Fibroblast of skin of right biceps (primary cell): ENCODE measurements around the gene NIPBL.
"Not testable (repeated sequence)": the region's sequence is repeated elsewhere in the genome, so short reads cannot be mapped to it uniquely, and the experiment has no call there.

Source experiments
- DNase-seq: peaks from one replicate; pipeline ENCODE4 v3.0.0-alpha.2; 2013

Gene NIPBL

DNA sequence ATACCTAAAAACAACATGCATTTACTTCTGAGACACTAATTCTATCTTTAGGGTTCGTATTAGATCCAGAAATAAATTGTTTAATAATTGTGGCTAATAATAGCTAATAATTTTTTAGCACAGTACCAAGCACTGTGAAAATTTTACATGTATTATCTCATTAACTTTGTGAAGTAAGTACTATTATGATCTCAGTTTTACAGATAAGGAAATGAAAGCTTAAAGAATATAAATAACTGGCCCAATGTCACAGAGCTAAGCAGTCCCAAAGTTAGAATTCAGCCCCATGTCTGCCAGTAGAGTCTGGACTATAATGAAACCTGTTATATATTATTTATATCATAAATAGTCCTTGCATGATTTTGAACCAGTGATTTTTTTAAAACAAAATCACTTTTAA is 163.3 kb downstream of the NIPBL start:
- DNase-seq: no peak

DNA sequence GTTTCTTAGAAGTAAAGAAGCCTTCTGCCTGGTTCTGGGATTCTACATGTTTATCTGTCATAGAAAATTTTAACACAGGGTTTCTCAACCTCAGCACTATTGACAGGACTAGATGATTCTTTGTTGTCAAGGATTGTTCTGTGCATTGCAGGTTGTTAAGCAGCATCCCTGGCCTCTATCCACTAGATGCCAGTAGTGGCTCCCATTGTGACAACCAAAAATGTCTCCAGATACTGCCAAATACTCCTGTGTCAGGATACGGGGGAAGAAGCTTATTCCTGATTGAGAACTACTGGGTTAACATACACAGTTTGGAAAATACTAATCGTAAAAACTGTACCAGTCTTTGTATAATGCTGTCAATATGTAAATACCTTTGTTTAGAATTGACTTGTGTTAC is 167.1 kb downstream of the NIPBL start:
- DNase-seq: peak; percentile 3

DNA sequence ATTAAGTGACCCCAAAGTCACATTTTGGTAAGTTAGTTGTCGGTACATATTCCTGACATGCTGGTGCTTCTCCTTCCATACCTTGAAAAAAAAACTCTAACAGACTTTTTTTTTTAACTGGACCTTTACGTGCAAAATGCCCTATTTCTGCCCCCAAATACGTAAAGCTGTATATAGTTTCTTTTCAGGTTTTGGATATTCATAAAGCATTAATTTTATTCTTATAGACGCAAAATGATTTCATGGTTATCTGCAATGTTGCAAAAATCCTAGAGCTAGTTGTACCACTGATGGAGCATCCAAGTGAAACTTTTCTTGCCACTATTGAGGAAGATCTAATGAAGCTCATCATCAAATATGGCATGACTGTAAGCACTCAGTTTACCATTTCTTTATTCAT is 167.6 kb downstream of the NIPBL start:
- DNase-seq: no peak

- no peak for DNase-seq
Measured at GRCh38 chr5:37045703-37046102, 169.1 kb downstream of the NIPBL start.

DNA sequence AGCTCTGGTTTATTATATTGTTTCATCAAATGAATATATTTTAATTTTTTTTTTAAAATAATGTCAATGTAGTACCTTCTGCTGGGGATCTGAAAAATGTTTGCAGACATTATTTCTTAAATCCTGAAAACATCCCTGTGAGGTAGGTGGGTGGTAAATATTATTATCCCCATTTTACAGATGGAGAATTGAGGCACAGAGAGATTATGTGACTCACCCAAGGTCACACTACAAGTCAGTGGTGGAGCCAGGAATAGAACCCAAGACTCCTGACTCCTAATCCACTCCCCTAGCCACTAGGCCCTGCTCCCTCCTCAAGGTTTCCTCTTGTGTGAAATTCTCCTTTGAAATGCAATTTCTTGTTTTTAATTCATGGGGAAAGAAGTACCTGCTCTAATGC is 171.4 kb downstream of the NIPBL start:
- DNase-seq: no peak

DNA sequence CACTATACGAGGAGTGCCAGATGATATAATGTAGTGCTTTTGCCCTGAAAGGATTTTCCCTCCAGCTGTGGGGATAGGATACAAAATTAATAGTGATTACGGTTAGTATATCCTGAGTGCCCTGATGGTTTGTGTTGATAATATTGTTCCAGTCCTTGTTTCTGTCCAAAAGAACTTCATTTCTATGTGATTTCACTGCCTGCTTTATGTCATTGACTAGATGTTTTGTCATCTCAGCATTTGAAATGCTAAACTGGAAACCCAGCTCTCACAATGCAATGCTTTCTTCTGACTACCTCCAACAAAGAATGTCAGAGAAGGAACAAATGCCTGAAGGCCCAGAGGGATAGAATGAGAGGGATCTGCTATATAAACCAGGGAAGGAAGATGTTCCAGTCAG is 177.8 kb downstream of the NIPBL start:
- DNase-seq: no peak

DNA sequence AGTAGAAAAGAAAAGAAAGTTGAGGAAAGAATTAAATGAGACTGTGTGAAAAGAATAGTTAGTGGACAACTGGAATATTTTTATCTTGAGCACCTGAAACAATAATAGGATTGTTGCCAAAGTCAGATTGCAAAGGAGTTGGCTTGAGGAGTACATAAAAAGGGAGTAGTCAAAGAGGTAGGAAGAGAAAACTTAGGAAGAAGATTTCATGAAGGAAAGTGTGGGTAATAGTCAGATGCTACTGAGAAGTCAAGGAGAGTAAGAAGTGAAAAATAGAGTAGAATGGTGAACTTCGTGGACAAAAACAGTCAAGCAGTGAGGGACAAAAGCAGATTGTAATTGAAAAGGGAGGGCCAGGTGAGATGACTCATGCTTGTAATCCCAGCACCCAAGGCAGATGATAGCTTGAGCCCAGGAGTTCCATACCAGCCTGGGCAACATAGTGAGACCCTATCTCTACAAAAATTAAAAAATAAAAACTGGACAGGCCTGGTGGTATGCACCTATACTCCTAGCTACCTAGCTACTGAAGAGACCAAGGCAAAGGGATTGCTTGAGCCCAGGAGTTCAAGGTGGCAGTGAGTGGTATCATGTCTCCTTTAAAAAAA is 178.9 kb downstream of the NIPBL start:
- DNase-seq: no peak

- no peak for DNase-seq
Measured at GRCh38 chr5:37056762-37057161, 180.2 kb downstream of the NIPBL start.

DNA sequence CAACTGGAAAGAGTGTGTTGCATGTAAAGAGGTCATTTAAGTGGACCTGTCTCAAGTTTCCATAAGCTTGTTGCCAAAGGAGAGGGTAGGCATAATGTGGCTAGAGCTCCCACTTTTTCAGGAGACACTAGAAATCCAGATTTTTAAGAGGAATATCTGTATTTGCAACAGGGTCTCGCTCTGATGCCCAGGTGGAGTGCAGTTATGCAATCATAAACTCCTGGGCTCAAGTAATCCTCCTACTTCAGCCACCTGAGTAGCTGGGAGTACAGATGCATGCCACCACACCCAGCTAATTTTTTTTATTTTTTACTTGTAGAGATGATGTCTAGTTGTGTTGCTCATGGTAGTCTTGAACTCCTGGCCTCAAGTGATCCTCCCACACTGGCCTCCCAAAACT is 183.5 kb downstream of the NIPBL start:
- no peak for DNase-seq

DNA sequence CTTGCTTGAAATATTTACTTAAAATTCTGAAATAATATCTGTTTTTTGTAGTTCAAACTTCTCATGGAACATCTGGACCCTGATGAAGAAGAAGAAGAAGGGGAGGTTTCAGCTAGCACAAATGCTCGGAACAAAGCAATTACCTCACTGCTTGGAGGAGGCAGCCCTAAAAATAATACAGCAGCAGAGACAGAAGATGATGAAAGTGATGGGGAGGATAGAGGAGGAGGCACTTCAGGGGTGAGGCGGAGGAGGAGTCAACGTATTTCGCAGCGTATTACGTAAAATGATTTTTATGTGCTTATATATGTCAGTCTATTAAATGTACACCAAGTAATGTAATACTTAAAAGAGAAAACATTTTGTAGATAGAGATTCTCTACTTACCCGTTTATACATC is 187.2 kb downstream of the NIPBL start:
- DNase-seq: no peak

DNA sequence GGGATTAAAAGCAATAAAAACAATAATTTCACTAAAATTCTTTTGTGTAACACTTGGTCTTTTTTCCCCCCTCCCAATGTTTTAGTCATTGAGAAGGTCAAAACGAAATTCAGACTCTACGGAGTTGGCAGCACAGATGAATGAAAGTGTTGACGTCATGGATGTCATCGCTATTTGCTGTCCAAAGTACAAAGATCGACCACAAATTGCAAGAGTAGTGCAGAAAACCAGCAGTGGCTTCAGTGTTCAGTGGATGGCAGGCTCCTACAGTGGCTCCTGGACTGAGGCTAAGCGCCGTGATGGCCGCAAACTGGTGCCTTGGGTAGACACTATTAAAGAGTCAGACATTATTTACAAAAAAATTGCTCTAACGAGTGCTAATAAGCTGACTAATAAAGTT is 187.9 kb downstream of the NIPBL start:
- DNase-seq: no peak

- DNase-seq: no peak
Measured at GRCh38 chr5:37071487-37071886, 194.9 kb downstream of the NIPBL start.

DNA sequence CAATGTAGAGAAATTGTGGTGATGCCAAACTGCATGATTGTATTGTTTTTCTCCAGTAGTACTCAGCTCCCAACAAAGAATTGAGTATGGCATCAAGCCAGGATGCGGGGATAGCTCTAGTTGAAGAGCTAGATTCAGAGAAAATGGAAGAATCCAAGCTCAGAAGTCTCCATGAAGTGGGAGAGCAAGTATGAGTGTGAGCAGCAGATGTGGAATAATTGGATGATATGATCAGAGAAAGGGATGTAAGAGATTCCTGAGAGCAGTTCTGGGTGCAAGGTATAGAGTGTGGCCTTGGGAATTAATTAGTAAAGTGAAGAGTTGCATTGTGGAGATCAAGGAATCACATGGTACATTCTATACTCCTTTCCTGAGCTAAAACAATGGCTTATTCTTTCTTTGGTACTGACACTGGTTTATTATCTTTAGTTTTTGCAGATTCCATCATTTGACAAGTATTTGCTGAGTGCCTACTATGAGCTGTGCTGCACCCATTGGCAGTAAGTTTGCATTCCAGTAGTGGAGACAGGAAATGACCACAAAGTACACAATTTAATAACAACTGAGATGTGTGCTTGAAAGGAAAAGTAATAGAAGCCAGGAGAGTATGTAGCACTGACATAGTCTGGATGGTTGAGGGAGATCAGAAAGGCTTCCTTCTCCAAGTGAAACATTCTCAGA is 195.5 kb downstream of the NIPBL start:
- peak; percentile 84 for DNase-seq

DNA sequence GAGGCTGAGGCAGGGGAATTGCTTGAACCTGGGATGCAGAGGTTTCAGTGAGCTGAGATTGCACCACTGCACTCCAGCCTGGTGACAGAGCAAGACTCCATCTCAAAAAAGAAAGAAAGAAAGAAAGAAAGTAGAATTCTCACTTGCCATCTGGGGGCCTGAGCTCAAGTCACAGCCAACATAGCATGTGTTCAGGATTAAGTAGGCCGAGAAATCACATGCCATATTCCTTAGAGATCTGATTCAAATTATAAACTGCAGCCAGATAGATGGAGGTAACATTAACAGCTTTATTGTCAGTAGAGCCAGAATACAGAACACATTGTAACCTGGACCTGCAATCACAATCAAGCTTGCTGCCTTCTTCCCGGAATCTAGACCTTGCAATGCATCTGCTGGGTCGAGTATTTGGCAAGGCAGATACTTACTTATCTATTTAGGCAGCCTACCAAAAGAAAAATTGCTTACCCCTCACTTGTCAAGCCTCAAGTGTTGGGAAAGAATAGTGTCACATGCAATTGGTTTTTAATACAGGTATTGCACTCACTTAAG is 198.9 kb downstream of the NIPBL start:
- DNase-seq: no peak

DNA sequence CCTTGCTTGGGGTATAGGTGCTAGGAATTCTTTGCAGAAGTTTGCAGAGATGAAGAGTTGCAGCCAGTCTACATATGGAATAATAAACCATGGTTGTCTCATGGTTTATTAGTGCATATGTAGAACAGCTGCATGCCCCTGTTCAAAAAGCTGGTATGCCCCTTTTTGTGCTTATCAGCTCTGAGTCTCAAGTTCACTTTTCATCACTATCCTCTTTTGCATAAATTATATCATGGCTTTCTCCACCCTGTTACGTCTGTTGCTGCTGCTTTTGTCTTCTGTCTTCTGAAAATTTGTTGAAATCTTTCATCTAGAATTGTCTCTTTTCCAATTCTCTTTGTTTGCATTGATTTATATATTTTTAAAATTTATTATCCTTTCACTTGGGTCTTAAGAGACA is 200.6 kb downstream of the NIPBL start:
- DNase-seq: no peak

GRCh38 chr5:37080697-37081096 is 204.1 kb downstream of the NIPBL start:
- DNase-seq: no peak

GRCh38 chr5:37082977-37083376 is 206.4 kb downstream of the NIPBL start:
- not testable (repeated sequence) for DNase-seq

DNA sequence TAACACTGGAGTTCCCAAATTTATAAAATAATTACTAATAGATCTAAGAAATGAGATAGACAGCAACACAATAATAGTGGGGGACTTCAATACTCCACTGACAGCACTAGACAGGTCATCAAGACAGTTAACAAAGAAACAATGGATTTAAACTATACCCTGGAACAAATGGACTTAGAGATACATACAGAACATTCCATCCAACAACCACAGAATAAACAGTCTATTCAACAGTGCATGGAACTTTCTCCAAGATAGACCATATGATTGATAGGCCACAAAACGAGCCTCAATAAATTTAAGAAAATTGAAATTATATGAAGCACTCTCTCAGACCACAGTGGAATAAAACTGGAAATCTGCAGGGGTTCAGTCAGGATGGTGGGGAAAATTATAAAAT is 209.5 kb downstream of the NIPBL start:
- not testable (repeated sequence) for DNase-seq

DNA sequence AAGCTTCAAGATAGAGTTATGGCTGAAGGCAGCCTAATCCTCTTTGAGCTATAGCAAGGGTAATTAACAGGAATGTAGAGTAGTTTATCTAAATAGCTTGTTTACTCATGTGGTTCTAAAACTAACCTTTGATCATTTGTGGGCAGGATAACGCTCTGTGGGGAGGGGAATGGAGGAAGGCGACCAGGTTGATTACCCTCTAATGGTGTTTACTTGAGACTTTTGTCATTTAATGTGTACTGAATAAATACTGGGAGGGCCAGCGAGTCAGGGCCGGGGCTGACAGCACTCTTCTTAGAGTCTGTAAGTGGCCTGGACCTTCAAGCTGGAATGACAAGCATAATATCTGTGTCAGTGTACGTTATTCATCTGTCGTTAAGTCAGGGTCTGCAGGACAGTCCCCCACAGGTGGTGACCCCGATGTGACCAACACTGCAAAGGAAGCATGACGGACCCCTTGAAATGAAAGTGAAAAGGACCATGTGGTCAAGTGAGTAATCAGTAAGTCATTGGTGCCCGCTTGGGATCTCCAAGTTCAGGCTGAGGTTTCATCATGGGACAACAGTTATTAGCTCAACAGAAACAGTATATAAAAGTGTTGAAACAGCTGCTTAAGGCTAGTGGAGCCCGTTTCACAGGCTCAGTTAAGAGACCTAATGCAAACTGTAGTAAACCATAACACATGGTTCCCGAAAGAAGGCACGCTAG is 210.1 kb downstream of the NIPBL start:
- no peak for DNase-seq

DNA sequence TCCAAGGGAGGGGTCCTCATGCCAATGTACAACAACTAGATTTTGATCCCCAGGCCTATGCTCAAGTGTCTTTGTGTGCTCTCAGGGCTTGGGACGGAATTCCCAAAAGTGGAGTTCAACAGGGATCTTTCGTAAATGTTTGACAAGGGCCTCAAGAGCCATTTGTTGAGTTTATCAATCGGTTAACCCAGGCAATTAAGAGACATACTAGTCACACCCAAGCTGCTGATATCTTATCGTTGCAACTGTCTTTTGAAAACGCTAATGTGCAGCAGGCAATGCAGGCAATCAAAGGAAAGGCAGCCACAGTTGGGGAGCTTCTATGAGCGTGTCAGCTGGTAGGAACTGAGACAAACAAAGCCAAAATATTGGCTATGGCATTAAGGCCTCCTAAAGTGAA is 211.4 kb downstream of the NIPBL start:
- no peak for DNase-seq

DNA sequence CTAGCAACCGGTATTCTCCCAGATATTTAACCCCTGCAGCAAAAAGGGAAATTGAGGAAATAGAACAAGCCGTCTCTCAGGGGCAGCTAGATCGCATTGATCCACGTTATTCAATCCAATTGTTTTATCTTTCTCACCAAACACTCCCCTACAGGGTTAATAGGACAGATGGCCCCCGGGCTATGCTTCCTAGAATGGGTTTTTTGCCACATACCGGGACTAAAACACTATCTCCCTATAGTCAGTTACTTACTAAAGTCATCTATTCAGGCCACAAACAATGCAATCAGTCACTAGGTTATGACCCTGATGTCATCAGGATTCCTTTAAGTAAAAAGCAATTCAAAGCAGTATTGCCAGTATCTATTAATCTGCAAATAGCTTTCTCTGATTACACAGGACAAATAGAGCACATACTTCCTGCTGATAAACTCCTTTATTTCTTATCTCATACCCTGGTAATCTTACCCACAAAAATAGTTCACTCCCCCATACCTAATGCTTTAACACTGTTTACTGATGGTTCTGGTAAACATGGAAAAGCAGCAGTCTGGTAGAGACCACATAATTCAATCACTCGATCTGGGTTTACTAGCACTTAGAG is 213.7 kb downstream of the NIPBL start:
- DNase-seq: no peak

- DNase-seq: no peak
Measured at GRCh38 chr5:37090781-37091180, 214.2 kb downstream of the NIPBL start.

DNA sequence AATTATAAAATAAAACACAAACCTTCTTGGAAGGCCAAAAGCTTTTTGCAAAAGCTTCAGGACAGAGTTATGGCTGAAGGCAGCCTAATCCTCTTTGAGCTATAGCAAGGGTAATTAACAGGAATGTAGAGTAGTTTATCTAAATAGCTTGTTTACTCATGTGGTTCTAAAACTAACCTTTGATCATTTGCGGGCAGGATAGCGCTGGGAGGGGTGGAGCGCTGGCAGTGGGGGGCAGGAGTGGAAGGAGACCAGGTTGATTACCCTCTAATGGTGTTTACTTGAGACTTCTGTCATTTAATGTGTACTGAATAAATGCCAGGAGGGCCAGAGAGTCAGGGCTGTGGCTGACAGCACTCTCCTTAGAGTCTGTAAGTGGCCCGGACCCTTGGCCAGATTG is 217.2 kb downstream of the NIPBL start:
- not testable (repeated sequence) for DNase-seq

DNA sequence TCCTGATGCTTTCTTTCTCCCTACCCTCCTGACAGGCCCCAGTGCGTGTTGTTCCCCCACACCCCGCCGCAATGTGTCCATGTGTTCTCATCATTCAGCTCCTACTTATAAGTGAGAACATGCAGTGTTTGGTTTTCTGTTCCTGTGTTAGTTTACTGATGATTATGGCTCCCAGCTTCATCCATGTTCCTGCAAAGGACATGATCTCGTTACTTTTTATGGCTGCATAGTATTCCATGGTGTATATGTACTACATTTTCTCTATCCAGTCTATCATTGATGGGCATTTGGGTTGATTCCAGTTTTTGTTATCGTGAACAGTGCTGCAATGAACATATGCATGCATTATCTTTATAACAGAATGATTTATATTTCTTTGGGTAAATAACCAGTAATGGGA is 222.7 kb downstream of the NIPBL start:
- DNase-seq: not testable (repeated sequence)
